ENCODE measurements around the gene HOXA3.

The HOXA3 gene

GRCh38 chr7:27064159-27064558 lies 88.2 kb downstream of the HOXA3 start:
- no peak for DNase-seq (ENCODE audit: low read depth)
- TF ChIP-seq MAX (IDR thresholded peaks at IDR 0.05; ENCODE audit: low read depth, low read length) (no peak), MYC (IDR thresholded peaks at IDR 0.05; ENCODE audit: low read depth, low read length) (no peak), POLR2A (IDR thresholded peaks at IDR 0.05; ENCODE audit: extremely low read depth, insufficient read length) (no peak), CTCF (IDR thresholded peaks at IDR 0.05; ENCODE audit: low read depth, low read length) (no peak)
- no peak overlapping the region for H3K4me3 ChIP-seq (ENCODE audit: low read depth, low read length)

- TF ChIP-seq MAX (IDR thresholded peaks at IDR 0.05; ENCODE audit: low read depth, low read length) (no peak), MYC (IDR thresholded peaks at IDR 0.05; ENCODE audit: low read depth, low read length) (no peak), POLR2A (IDR thresholded peaks at IDR 0.05; ENCODE audit: extremely low read depth, insufficient read length) (no peak), CTCF (IDR thresholded peaks at IDR 0.05; ENCODE audit: low read depth, low read length) (no peak)
These were observed 89.4 kb downstream of the HOXA3 start for GRCh38 chr7:27062946-27063345.

More at GRCh38 chr7:27062946-27063345, 89.4 kb downstream of the HOXA3 start:
- no peak for DNase-seq (ENCODE audit: low read depth)
- H3K4me3 ChIP-seq (ENCODE audit: low read depth, low read length): no peak overlapping the region

All from NB4 (cell line).